ENCODE data around the gene CNTNAP1.
"Not testable (repeated sequence)": the region's sequence is repeated elsewhere in the genome, so short reads cannot be mapped to it uniquely, and the experiment has no call there.

The CNTNAP1 gene

GRCh38 chr17:42665581-42666001 lies 16.7 kb upstream of the CNTNAP1 start:
- no peak for DNase-seq
- no peak overlapping the region for H3K27ac Mint-ChIP-seq
- H3K9me3 Mint-ChIP-seq = no peaks in the 10 kb centered on the region
- peaks cover 16% of the 10 kb centered on the region for H3K27me3 Mint-ChIP-seq
- H3K36me3 Mint-ChIP-seq (ENCODE audit: low read depth) = peaks cover 18% of the 10 kb centered on the region
- H3K4me3 Mint-ChIP-seq = no peak overlapping the region
- H3K4me1 Mint-ChIP-seq (ENCODE audit: low read depth) = peaks cover 4% of the 10 kb centered on the region

- H3K9me3 Mint-ChIP-seq, H3K27ac Mint-ChIP-seq: not testable (repeated sequence)
Measured at GRCh38 chr17:42666126-42666525, 16.2 kb upstream of the CNTNAP1 start.

GRCh38 chr17:42667088-42667951 lies 15.0 kb upstream of the CNTNAP1 start:
- peaks cover 18% of the 10 kb centered on the region for H3K36me3 Mint-ChIP-seq (ENCODE audit: low read depth)
- no peak for DNase-seq
- H3K4me3 Mint-ChIP-seq = no peak overlapping the region
- H3K9me3 Mint-ChIP-seq = no peaks in the 10 kb centered on the region
- H3K27ac Mint-ChIP-seq = no peak overlapping the region
- peaks cover 17% of the 10 kb centered on the region for H3K4me1 Mint-ChIP-seq (ENCODE audit: low read depth)
- H3K27me3 Mint-ChIP-seq = peaks cover 31% of the 10 kb centered on the region

More at GRCh38 chr17:42666126-42666525, 16.2 kb upstream of the CNTNAP1 start:
- not testable (repeated sequence) for H3K4me3 Mint-ChIP-seq; H3K4me1 Mint-ChIP-seq (ENCODE audit: low read depth); DNase-seq
- peaks cover 18% of the 10 kb centered on the region for H3K36me3 Mint-ChIP-seq (ENCODE audit: low read depth)
- peaks cover 22% of the 10 kb centered on the region for H3K27me3 Mint-ChIP-seq

- no peak for DNase-seq
- no peak overlapping the region for H3K27ac Mint-ChIP-seq
- H3K9me3 Mint-ChIP-seq = no peaks in the 10 kb centered on the region
- peaks cover 48% of the 10 kb centered on the region for H3K27me3 Mint-ChIP-seq
- H3K4me1 Mint-ChIP-seq (ENCODE audit: low read depth) = peaks cover 23% of the 10 kb centered on the region
- H3K4me3 Mint-ChIP-seq = peak overlapping the region; percentile 12
- H3K36me3 Mint-ChIP-seq (ENCODE audit: low read depth) = peaks cover 18% of the 10 kb centered on the region
Measured at GRCh38 chr17:42669705-42669976, 12.7 kb upstream of the CNTNAP1 start.

GRCh38 chr17:42669977-42670788 lies 12.1 kb upstream of the CNTNAP1 start:
- peak; percentile 68 for DNase-seq
- Mint-ChIP-seq H3K36me3 (ENCODE audit: low read depth) (peaks cover 18% of the 10 kb centered on the region), H3K27me3 (peaks cover 54% of the 10 kb centered on the region), H3K27ac (no peak overlapping the region), H3K4me3 (peak overlapping the region; percentile 63), H3K9me3 (no peaks in the 10 kb centered on the region), H3K4me1 (ENCODE audit: low read depth) (peaks cover 25% of the 10 kb centered on the region)

GRCh38 chr17:42670789-42671657 lies 11.3 kb upstream of the CNTNAP1 start:
- H3K4me3 Mint-ChIP-seq = peak overlapping the region; percentile 63
- peaks cover 9% of the 10 kb centered on the region for H3K36me3 Mint-ChIP-seq (ENCODE audit: low read depth)
- H3K27me3 Mint-ChIP-seq = peaks cover 59% of the 10 kb centered on the region
- peaks cover 27% of the 10 kb centered on the region for H3K4me1 Mint-ChIP-seq (ENCODE audit: low read depth)
- DNase-seq = no peak
- no peak overlapping the region for H3K27ac Mint-ChIP-seq
- H3K9me3 Mint-ChIP-seq = no peaks in the 10 kb centered on the region

- H3K36me3 Mint-ChIP-seq (ENCODE audit: low read depth) = peaks cover under 1% of the 10 kb centered on the region
- H3K27ac Mint-ChIP-seq = no peak overlapping the region
- H3K27me3 Mint-ChIP-seq = peaks cover 66% of the 10 kb centered on the region
- H3K4me3 Mint-ChIP-seq = no peak overlapping the region
- no peaks in the 10 kb centered on the region for H3K9me3 Mint-ChIP-seq
- H3K4me1 Mint-ChIP-seq (ENCODE audit: low read depth) = peaks cover 34% of the 10 kb centered on the region
- DNase-seq = no peak
Measured at GRCh38 chr17:42672038-42672437, 10.3 kb upstream of the CNTNAP1 start.

- DNase-seq = no peak
- Mint-ChIP-seq H3K4me3 (no peak overlapping the region), H3K27me3 (peaks cover 67% of the 10 kb centered on the region), H3K27ac (no peak overlapping the region), H3K9me3 (no peaks in the 10 kb centered on the region), H3K36me3 (ENCODE audit: low read depth) (no peaks in the 10 kb centered on the region), H3K4me1 (ENCODE audit: low read depth) (peaks cover 43% of the 10 kb centered on the region)
Measured at GRCh38 chr17:42673266-42673884, 9.0 kb upstream of the CNTNAP1 start.

GRCh38 chr17:42673885-42674754 lies 8.2 kb upstream of the CNTNAP1 start:
- H3K27me3 Mint-ChIP-seq = peaks cover 61% of the 10 kb centered on the region
- H3K27ac Mint-ChIP-seq = no peak overlapping the region
- peaks cover 50% of the 10 kb centered on the region for H3K4me1 Mint-ChIP-seq (ENCODE audit: low read depth)
- no peaks in the 10 kb centered on the region for H3K36me3 Mint-ChIP-seq (ENCODE audit: low read depth)
- H3K9me3 Mint-ChIP-seq = no peaks in the 10 kb centered on the region
- peak; percentile 52 for DNase-seq
- H3K4me3 Mint-ChIP-seq = no peak overlapping the region

GRCh38 chr17:42674755-42675347 lies 7.5 kb upstream of the CNTNAP1 start:
- Mint-ChIP-seq H3K4me1 (ENCODE audit: low read depth) (peaks cover 55% of the 10 kb centered on the region), H3K27me3 (peaks cover 56% of the 10 kb centered on the region), H3K27ac (no peak overlapping the region), H3K9me3 (no peaks in the 10 kb centered on the region), H3K4me3 (no peak overlapping the region), H3K36me3 (ENCODE audit: low read depth) (no peaks in the 10 kb centered on the region)
- DNase-seq = no peak

- H3K4me3 Mint-ChIP-seq = no peak overlapping the region
Measured at GRCh38 chr17:42675348-42675964, 6.9 kb upstream of the CNTNAP1 start.

GRCh38 chr17:42675965-42676423 lies 6.3 kb upstream of the CNTNAP1 start:
- H3K36me3 Mint-ChIP-seq (ENCODE audit: low read depth) = no peaks in the 10 kb centered on the region
- peaks cover 56% of the 10 kb centered on the region for H3K4me1 Mint-ChIP-seq (ENCODE audit: low read depth)
- peak; percentile 57 for DNase-seq
- no peak overlapping the region for H3K27ac Mint-ChIP-seq
- peaks cover 54% of the 10 kb centered on the region for H3K27me3 Mint-ChIP-seq
- no peaks in the 10 kb centered on the region for H3K9me3 Mint-ChIP-seq
- H3K4me3 Mint-ChIP-seq = peak overlapping the region; percentile 75

More at GRCh38 chr17:42675348-42675964, 6.9 kb upstream of the CNTNAP1 start:
- H3K27ac Mint-ChIP-seq = no peak overlapping the region
- H3K36me3 Mint-ChIP-seq (ENCODE audit: low read depth) = no peaks in the 10 kb centered on the region
- H3K4me1 Mint-ChIP-seq (ENCODE audit: low read depth) = peaks cover 59% of the 10 kb centered on the region
- H3K9me3 Mint-ChIP-seq = no peaks in the 10 kb centered on the region
- DNase-seq = no peak
- H3K27me3 Mint-ChIP-seq = peaks cover 56% of the 10 kb centered on the region

Data from activated T-cell treated with anti-CD3 and anti-CD28 coated beads, Interleukin-2, amount 50 U/mL, for 24 hours (primary cell).